HCT116 (cell line): ENCODE measurements around the gene CEMP1.

Source experiments
- CEBPB ChIP-seq: IDR thresholded peaks from 2 replicates; pipeline ENCODE4 v1.6.1; 2012; ENCODE audit warnings: low read depth
- EZH2 ChIP-seq: fragments of 200-600 bp; sonication (generic); IDR thresholded peaks from 2 replicates; pipeline ENCODE4 v1.6.1; 2017; ENCODE audit warnings: antibody characterized with exemption, mixed run types
- POLR2AphosphoS5 ChIP-seq: IDR thresholded peaks from 2 replicates; pipeline ENCODE4 v1.6.1; 2011; ENCODE audit warnings: mild to moderate bottlenecking, low read depth, low read length, moderate library complexity
- SRF ChIP-seq: IDR thresholded peaks from 2 replicates; pipeline ENCODE4 v1.6.1; 2012; ENCODE audit warnings: low read depth
- ZNF274 ChIP-seq: fragments of 200-500 bp; sonication (Bioruptor generic); IDR thresholded peaks from 2 replicates; pipeline ENCODE4 v1.6.1; 2014; ENCODE audit warnings: mild to moderate bottlenecking, low read depth, low read length, inconsistent platforms
- TF ChIP-seq, protein P1 (sequence below): IDR thresholded peaks from 2 replicates; pipeline ENCODE4 v1.6.1; 2012; ENCODE audit warnings: low read depth
- TF ChIP-seq, protein P2 (sequence below), 3 experiments: fragments of 200-600 bp in 1 of 3; sonication (generic) in 1 of 3; IDR thresholded peaks in 2 of 3; conservative IDR thresholded peaks in 1 of 3; 2 replicates each; pipeline ENCODE4 v1.5.1; 2012 to 2017; ENCODE audit warnings: low read depth in 2 of 3, low read length in 2 of 3, antibody characterized with exemption in 1 of 3, borderline replicate concordance in 1 of 3, control low read depth in 1 of 3, mild to moderate bottlenecking in 1 of 3, mixed read lengths in 1 of 3, mixed run types in 1 of 3, moderate library complexity in 1 of 3; ENCODE audit not compliant: insufficient read depth in 1 of 3

DNA sequence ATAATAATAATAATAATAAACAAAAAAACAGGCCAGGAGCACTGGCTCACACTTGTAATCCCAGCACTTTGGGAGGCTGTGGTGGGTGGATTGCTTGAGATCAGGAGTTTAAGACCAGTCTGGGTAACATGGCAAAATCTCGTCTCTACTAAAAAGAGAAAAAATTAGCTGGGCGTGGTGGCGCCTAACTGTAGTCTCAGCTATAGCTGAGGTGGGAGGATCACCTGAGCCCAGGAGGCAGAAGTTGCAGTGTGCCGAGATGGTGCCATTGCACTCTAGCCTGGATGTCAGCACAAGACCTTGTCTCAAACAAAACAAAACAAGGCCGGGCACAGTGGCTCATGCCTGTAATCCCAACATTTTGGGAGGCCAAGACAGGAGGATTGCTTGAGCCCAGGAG lies 36.2 kb downstream of the CEMP1 start:
- TF ChIP-seq, protein P1, sequence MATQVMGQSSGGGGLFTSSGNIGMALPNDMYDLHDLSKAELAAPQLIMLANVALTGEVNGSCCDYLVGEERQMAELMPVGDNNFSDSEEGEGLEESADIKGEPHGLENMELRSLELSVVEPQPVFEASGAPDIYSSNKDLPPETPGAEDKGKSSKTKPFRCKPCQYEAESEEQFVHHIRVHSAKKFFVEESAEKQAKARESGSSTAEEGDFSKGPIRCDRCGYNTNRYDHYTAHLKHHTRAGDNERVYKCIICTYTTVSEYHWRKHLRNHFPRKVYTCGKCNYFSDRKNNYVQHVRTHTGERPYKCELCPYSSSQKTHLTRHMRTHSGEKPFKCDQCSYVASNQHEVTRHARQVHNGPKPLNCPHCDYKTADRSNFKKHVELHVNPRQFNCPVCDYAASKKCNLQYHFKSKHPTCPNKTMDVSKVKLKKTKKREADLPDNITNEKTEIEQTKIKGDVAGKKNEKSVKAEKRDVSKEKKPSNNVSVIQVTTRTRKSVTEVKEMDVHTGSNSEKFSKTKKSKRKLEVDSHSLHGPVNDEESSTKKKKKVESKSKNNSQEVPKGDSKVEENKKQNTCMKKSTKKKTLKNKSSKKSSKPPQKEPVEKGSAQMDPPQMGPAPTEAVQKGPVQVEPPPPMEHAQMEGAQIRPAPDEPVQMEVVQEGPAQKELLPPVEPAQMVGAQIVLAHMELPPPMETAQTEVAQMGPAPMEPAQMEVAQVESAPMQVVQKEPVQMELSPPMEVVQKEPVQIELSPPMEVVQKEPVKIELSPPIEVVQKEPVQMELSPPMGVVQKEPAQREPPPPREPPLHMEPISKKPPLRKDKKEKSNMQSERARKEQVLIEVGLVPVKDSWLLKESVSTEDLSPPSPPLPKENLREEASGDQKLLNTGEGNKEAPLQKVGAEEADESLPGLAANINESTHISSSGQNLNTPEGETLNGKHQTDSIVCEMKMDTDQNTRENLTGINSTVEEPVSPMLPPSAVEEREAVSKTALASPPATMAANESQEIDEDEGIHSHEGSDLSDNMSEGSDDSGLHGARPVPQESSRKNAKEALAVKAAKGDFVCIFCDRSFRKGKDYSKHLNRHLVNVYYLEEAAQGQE: no peak
- TF ChIP-seq CEBPB (no peak), ZNF274 (no peak), SRF (no peak), POLR2AphosphoS5 (no peak), EZH2 (no peak)
- TF ChIP-seq, protein P2, sequence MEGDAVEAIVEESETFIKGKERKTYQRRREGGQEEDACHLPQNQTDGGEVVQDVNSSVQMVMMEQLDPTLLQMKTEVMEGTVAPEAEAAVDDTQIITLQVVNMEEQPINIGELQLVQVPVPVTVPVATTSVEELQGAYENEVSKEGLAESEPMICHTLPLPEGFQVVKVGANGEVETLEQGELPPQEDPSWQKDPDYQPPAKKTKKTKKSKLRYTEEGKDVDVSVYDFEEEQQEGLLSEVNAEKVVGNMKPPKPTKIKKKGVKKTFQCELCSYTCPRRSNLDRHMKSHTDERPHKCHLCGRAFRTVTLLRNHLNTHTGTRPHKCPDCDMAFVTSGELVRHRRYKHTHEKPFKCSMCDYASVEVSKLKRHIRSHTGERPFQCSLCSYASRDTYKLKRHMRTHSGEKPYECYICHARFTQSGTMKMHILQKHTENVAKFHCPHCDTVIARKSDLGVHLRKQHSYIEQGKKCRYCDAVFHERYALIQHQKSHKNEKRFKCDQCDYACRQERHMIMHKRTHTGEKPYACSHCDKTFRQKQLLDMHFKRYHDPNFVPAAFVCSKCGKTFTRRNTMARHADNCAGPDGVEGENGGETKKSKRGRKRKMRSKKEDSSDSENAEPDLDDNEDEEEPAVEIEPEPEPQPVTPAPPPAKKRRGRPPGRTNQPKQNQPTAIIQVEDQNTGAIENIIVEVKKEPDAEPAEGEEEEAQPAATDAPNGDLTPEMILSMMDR (IDR thresholded peaks at IDR 0.05 in 2 of 3, conservative IDR thresholded peaks at IDR 0.05 in 1 of 3; ENCODE audit: borderline replicate concordance in 1 of 3, insufficient read depth in 1 of 3, low read depth in 2 of 3, low read length in 2 of 3): no peak
